HG02798 (cell line): ENCODE results near the gene TUB.

Experiments used
- ATAC-seq: cut with Tn5 transposase; IDR thresholded peaks from one replicate; pipeline ENCODE4 v1.9.1; 2021; ENCODE audit warnings: mild to moderate bottlenecking; ENCODE audit not compliant: unreplicated experiment, poor library complexity

The TUB gene

DNA sequence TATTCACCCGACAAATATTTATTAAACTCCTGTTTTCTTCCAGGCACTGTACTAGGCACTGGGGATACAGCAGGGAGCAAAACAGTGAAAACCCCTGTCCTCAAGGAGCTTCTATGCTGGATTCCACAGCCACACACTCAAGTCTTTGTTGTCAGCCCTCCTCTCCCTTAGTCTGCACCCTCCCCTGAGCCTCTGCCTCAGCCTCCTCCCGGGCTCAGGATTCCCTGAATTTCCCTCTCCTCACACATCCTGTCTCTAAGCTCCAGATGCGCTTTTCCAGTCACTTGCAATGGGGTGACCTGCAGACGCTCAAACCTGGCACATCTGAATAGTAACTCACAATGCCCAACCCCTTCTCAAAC, 13.5 kb upstream of the TUB start:
- ATAC-seq: no peak

- no peak for ATAC-seq
Observed at GRCh38 chr11:8067929-8068575, 13.0 kb upstream of the TUB start.

GRCh38 chr11:8068605-8069221, 12.3 kb upstream of the TUB start:
- no peak for ATAC-seq

DNA sequence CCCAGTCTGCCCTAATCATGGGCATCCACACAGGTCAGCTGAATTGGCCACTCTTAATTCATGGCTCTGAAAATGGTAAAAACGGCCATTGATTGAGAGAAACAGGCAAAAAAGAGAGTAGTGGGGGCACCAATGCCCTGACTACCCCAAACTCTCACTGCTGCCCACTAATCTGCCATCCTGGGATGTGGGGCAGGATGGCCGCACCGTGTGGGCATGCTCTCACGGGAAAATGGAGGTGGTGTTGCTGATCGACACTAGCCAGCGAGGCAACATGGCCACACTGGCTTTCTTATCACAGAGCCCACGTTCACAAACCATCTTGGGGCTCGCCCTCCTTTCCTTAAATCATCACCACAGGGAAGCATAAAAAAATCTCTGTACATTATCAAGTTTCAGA, 11.2 kb upstream of the TUB start:
- ATAC-seq: no peak

DNA sequence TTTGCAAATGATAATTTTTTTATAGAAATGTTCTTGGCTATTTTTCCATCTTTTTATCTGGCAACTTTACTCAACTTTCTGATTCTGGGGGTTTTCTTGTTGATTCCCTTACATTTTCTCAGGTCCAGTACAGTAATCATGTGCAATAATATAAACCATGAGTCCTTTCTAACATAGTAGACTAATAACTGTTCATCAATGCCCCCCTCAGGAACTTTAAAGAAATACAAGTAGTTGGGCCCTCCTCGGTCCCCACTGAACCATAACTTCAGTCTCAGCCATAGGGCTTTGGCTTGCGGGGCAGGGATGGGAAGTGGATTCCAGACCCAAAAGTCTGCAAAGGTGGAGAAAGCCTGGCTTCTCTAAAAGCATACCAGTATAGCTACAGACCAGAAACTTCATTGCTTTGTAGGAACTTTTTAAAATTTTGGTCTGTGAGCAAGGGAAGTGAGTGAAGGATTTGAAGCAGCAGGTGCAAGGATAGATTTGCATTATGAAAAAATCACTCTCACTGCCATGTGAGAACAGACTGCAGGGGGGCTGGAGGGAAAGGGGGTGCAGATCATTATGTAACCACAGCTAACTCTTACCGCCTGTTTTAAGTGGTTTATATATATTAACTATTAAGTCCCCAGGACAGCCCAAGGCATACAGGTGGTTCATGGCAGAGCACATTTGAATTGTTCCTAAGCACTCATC, 10.4 kb upstream of the TUB start:
- peak; percentile 63 for ATAC-seq

DNA sequence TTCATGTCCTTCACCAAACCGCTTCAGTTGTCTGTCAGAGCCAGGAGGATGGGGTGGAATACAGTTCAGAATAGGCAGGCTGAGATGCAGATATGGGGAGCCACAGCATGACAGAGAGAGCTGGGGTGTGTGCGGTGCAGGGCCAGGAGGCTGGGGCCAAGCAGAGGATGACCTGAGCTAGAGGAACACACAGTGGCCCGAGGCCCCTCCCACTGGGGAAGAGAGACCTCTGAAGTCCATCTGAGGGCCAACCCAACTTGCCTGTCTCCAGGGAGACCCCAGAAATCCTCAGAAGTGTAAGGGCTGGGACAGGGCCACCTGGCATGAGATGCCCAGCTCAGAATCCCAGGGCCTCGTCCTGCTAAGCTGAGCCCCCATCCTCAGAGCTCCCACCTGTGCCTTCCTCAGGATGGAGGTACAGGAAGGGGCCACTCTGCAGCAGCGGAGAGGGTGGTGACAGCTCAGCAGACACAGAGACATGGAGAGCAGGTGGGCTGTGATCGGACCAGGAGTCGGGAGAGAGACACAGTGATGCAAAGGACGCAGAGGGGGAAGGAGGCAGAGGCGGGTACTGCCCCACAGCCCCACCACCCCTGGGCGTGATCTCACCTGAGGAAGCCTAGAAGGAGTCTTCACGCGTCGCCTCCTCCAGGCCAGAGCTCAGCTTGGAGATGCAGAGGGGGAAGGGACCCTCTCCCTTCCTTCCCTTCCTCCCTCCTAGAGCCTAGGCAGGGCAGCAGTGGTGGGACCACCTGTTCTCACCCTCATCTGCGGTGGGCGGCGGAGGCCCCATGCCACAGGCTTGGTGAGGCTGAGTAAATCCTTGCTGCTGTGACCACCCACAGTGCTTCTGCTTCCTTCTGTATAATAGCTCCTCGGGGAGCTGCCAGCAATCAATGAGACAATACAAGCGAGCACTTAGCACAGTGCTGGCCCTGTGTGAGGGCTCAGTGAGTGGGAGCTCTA, 9.1 kb upstream of the TUB start:
- no peak for ATAC-seq

GRCh38 chr11:8075119-8075726, 5.8 kb upstream of the TUB start:
- ATAC-seq: no peak

GRCh38 chr11:8079111-8079675, 1.8 kb upstream of the TUB start:
- no peak for ATAC-seq

DNA sequence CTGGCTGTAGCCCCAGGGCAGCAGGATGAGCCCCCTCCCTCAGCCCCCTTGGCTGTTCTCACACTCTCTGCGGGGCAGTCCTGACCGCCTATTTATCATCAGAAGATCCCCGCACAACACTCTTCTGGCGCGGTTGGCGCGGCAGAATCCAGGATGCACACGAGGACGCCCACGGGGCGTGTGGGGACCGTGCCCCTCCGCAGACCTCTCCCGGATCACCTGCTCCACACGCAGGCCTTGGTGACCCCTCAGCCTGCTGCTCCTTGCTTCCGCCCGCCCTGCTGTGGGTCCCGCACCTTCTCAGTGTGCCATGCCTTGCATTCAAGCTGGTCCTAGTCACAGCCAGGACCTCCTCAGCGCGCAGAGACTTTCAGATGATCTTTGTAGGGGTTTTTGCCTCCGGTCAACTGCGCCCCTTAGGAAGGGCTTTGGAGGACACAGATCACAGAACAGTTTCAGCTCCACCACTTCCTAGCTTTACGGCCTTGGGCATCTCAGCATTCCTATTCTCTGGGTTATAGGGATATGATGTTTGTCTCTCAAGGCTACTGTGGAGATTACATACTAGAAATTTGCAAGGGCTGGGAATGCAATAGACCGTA, 841 bp upstream of the TUB start:
- no peak for ATAC-seq

DNA sequence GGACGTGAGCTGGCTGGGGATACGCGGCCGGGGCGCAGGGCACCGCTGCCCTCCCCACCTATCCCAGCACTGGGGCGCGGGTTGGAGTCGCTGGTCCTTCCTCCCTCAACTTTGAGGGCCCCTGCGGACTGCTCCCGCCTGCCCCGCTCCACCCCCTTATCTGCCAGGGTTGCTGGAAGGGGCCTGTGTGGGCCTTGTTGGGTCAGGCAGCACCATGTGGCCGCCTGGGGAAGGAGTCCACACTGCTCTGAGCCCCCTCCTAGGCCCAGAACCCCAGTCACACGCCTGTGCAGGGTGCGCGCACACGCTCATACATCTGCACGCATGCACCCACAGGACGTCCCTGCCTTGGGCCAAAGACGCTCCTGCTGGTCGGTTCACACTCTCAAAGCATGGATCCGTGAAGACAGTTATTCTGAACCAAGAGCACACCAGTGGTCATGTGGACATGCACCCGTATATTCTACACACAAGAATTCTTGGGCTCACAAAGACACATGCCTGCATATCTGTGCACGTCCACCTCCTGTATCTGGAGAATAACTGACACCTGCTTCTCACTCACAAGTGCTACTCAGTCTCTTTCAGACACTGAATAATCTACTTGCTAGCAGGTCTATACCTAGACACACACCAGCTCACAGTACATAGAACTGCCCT, 710 bp downstream of the TUB start:
- ATAC-seq: no peak

GRCh38 chr11:8082391-8083087, 1.5 kb downstream of the TUB start:
- no peak for ATAC-seq

DNA sequence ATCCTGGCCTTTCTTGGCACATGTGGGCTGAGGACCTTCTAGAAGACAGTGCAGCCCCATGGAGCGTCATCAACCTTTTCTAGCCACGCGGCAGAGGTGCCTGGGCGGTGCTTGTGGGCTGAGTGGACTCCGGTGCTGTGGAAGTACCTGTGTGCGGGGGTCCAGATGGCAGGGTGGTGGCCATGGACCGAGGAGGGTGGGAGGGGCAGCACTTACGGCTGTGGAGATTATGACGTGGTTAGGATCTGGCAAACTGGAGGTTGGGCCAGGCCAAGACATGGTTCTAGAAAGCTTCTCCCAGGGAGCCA, 2.0 kb downstream of the TUB start:
- ATAC-seq: no peak

DNA sequence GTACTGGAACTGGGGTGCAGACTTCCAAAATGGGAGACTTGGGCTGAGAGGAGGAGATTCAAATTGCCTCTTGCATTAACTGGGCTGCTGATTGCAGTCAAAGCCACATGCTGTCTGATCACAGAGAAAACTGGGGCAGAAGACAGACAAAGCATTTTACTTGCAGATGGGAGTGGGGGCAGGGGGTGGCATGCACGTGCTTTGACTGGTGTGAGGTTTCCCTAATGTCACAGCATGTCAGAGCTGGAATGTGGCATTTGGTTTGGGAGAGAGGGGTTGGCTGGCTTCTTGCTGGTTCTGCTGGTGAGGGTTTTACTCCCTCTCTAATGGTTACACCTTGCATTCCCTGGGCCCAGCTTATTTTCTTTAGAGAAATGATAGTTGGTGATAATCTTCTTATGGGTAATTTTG, 2.9 kb downstream of the TUB start:
- no peak for ATAC-seq

- ATAC-seq: no peak
Observed at GRCh38 chr11:8084352-8084751, 3.3 kb downstream of the TUB start.

DNA sequence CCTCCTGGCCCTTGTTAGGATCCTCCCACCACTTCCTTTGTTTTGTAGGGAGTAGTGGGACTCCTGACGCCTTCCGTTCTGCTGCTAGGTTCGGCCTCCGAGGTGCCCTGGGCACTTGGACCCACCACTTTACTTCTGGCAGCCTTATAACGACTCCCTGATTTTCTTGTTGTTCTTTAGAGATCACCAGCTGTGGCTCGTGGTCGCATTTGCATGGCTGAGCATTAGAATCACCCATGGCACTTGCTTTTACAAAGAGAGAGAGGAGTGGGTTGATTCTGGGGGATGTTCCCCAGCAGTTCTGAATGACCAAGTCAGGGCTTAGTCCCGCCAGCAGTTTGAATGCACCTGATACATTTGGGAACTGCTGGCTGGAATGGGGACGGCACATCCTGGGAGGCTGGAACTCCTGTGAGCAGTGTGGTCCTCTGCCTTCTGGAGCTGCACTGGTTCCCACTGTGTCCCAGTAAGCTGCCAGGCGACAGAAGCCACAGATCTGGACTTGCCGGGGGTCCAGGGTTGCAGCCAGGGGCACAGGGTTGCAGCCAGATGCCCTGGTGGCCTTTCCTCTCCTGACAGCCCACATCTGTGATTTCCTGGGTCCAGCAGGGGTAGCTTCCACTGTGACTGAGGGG, 4.1 kb downstream of the TUB start:
- no peak for ATAC-seq

- no peak for ATAC-seq
Observed at GRCh38 chr11:8086001-8086479, 5.0 kb downstream of the TUB start.

DNA sequence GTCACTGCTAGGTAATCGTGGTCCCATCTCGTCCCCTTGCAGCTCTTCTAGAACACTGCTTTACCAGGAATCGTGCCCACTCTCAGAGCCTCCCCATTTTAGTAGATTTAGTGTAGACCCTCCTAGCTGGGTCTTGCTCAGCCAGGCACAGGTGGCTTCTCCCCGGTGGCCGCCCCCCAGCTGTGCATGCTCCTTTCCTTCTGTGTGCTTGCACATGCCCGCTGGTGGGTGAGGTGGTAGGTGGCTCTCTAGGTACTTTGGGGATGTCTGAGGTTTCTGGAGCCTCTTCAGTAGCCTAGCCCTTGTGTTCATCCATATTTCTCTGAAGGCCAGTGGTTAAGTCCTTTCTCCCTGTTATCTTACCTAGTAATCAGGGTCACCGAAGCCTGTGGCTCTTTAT, 5.6 kb downstream of the TUB start:
- no peak for ATAC-seq

DNA sequence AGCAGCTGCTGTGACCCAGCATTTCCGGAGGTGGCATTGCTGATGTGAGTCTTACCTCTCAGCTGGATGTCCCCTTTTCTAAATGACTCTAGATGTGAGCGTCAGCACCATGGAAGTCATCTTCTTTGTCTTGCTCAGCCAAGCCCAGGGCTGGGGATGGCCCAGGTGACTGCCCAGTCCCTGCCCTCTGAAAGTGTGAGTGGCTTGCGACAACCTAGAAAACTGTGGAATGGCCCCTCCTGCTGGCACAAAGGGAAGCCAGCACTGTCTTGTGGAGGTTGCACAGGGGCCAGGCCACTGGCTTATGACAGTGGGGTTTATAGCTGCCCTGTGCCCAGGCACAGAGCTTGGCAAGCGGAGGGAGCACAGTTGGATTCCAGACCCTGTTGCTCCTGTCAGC, 6.2 kb downstream of the TUB start:
- ATAC-seq: no peak
